Panc1 (cell line): Measurements from ENCODE around the gene TDO2.

Source experiments
- CTCF ChIP-seq: fragments of 450-650 bp; IDR thresholded peaks from 2 replicates; pipeline ENCODE4 v1.5.1; 2017; ENCODE audit warnings: mild to moderate bottlenecking
- POLR2AphosphoS5 ChIP-seq: IDR thresholded peaks from 2 replicates; pipeline ENCODE4 v1.6.1; 2012; ENCODE audit warnings: mild to moderate bottlenecking, low read depth, low read length, moderate library complexity
- SIN3A ChIP-seq: IDR thresholded peaks from 2 replicates; pipeline ENCODE4 v1.6.1; 2012; ENCODE audit warnings: low read depth, mild to moderate bottlenecking, low read length, moderate library complexity, borderline replicate concordance; ENCODE audit not compliant: insufficient read depth
- TCF7L2 ChIP-seq: IDR thresholded peaks from 2 replicates; pipeline ENCODE4 v1.6.1; 2011; ENCODE audit warnings: mild to moderate bottlenecking, low read depth, low read length, inconsistent platforms

GRCh38 chr4:155881555-155881954 is 21.9 kb upstream of the TDO2 start:
- no peak for TF ChIP-seq CTCF
- no peak for TF ChIP-seq POLR2AphosphoS5
- no peak for TF ChIP-seq SIN3A
- no peak for TF ChIP-seq TCF7L2
